Lower leg skin (tissue), 3 donors: ENCODE results near the gene CXCL14.

Source experiments
- POLR2A ChIP-seq, 2 donors: fragments of 450-650 bp; IDR thresholded peaks; one replicate each; pipeline ENCODE4 v1.6.1; 2016 to 2017; ENCODE audit warnings: antibody characterized with exemption in 2 of 2, mild to moderate bottlenecking in 1 of 2, moderate library complexity in 1 of 2
- TF ChIP-seq, protein P1 (sequence below), 3 donors: fragments of 450-650 bp; IDR thresholded peaks; one replicate each; pipeline ENCODE4 v1.5.1; 2016; ENCODE audit warnings: antibody characterized with exemption in 3 of 3, mild to moderate bottlenecking in 3 of 3, moderate library complexity in 2 of 3

- TF ChIP-seq, protein P1, sequence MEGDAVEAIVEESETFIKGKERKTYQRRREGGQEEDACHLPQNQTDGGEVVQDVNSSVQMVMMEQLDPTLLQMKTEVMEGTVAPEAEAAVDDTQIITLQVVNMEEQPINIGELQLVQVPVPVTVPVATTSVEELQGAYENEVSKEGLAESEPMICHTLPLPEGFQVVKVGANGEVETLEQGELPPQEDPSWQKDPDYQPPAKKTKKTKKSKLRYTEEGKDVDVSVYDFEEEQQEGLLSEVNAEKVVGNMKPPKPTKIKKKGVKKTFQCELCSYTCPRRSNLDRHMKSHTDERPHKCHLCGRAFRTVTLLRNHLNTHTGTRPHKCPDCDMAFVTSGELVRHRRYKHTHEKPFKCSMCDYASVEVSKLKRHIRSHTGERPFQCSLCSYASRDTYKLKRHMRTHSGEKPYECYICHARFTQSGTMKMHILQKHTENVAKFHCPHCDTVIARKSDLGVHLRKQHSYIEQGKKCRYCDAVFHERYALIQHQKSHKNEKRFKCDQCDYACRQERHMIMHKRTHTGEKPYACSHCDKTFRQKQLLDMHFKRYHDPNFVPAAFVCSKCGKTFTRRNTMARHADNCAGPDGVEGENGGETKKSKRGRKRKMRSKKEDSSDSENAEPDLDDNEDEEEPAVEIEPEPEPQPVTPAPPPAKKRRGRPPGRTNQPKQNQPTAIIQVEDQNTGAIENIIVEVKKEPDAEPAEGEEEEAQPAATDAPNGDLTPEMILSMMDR (IDR thresholded peaks at IDR 0.05), result no peak
- no peak for TF ChIP-seq POLR2A (IDR thresholded peaks at IDR 0.05)
Measured at GRCh38 chr5:135526924-135527323, 51.9 kb downstream of the CXCL14 start.
